HG03196 (cell line): ENCODE measurements around the gene CRTAC1.

ENCODE experiments used
- ATAC-seq: cut with Tn5 transposase; IDR thresholded peaks from one replicate; pipeline ENCODE4 v1.9.1; 2021; ENCODE audit not compliant: unreplicated experiment

CRTAC1 gene

DNA sequence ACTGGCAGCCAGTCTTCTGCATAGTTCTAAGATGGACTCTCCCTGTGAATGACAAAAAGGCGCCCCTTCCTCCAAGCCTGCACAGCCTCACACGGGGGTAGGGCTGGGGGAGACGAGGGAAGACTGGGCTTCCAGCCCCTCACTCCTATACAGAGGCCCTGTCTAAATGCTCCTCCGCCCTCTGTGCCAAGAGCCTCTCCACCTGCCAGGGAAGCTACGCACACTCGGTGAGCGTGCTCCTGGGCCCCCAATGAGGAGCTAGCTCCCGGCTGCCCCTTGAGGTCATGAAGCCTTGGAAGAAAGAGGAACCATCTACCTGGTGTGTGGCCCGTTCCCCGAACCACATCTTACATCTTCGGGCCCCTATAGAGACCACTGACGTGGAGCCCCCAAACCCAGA lies 54.8 kb downstream of the CRTAC1 start:
- ATAC-seq = no peak

- no peak for ATAC-seq
These were observed 55.6 kb downstream of the CRTAC1 start for GRCh38 chr10:97974526-97975525.

GRCh38 chr10:97974100-97974499 lies 56.3 kb downstream of the CRTAC1 start:
- no peak for ATAC-seq

DNA sequence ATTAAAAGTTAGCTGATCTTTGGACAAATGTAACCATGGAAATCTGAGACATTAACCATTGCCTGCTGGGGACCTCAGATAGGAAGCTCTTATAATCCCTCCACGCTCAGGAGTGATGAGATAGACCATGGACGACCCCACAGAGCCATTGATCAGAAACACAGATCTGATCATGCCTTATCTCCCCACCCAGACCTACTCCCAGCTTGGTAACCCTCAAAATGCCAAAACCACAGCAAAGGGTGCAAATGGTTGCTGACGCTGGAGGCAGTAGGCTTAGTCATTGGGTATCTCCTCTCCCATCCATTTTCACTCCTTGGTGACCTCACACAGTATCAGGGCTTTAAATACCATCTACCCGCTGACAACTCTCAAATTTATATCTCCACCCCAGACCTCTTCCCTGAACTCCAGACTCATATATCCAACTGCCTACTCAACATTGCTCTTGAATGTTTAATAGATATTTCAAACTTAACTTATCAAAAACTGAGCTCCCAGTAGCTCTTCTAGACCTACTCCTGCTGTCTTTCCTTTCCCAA lies 60.8 kb downstream of the CRTAC1 start:
- ATAC-seq = no peak

GRCh38 chr10:97964748-97965147 lies 65.7 kb downstream of the CRTAC1 start:
- no peak for ATAC-seq

- ATAC-seq = no peak
These were observed 68.5 kb downstream of the CRTAC1 start for GRCh38 chr10:97961945-97962344.

- no peak for ATAC-seq
These were observed 70.0 kb downstream of the CRTAC1 start for GRCh38 chr10:97960269-97961056.

DNA sequence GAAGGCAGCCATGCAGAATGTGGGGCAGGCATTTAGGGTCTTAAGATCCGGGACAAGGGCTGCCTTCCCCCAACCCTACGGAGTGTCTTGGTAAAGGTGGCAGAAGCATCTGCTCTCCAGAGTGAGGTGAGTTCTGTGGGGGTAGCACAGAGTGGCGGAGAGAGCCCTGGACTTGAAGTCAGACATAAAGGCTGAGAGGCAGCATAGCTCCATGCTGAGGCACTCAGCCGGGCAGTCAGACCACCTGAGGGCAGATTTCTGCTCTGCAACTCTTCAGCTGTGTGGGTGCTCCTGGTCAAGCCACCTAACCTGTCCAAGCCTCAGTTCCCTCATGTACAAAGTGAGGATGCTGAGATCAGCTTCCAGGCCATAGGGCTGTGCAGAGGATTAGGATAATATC lies 81.0 kb downstream of the CRTAC1 start:
- ATAC-seq = no peak

DNA sequence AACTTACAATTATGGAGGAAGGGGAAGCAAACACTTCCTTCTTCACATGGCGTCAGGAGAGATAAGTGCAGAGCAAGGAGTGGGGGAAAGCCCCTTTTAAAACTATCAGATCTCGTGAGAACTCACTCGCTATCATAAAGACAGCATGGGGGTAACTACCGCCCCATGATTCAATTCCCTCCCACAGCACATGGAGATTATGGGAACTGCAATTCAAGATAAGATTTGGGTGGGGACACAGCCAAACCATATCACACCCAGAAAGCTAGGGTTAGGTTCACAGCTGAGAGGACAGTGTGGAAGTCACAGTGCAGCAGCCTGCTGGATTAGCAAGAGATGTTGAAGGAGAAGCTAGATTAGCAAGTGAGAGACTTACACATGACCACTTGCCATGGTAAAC lies 81.6 kb downstream of the CRTAC1 start:
- no peak for ATAC-seq

DNA sequence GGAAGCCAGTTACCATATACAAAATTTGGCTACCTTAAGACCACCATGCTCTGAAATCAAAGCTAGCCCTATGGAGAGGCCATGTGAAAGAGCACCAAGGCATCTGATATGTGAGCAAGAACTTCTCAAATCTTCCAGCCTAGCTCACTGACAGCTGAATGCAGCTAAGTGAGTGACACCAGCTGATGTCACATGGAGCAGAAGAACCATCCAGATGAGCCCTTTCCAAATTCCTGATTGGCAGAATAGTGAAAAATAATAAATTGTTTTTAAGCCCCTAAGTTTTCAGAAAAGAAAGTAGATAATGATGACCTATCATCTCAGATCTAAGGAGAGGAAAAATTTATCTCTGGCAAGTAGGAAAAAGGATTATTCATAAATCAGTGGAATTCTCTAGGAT lies 85.6 kb downstream of the CRTAC1 start:
- no peak for ATAC-seq

DNA sequence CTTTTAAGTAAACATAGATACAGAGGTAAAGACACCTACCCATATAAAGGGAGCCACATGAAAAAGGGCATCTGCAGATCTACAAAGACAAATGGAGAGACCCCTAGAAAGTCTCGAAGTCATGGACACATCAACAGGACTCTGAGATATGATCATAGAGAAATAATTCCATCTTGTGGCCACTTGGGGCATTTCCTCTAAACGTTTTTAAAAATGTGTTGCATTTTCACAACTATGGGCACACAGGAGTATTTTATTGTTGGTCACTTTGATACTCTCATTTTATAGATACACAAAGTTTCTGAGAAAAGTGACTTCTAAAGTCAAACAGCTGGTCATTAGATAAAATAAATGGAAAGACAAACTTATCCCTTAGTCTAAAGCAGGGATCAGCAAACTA lies 87.1 kb downstream of the CRTAC1 start:
- ATAC-seq = no peak

DNA sequence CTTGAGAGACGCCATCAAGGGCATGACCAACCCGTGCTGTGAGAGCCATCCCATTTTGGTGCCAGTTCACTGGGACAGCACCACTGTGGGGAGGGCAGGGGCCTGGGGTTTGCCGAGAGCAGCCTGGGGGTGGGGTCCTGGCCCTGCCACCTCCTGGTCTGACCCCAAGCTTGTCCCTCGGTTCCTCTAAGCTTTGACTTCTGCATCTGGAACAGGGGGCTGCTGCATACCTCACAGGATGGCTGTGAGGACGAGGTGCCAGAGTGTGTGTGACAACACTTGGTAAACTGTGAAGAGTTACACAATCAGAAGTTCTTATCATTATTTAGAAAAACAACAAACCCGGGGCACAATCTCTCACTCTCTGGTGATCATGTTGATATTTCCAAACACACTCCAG lies 89.9 kb downstream of the CRTAC1 start:
- no peak for ATAC-seq

DNA sequence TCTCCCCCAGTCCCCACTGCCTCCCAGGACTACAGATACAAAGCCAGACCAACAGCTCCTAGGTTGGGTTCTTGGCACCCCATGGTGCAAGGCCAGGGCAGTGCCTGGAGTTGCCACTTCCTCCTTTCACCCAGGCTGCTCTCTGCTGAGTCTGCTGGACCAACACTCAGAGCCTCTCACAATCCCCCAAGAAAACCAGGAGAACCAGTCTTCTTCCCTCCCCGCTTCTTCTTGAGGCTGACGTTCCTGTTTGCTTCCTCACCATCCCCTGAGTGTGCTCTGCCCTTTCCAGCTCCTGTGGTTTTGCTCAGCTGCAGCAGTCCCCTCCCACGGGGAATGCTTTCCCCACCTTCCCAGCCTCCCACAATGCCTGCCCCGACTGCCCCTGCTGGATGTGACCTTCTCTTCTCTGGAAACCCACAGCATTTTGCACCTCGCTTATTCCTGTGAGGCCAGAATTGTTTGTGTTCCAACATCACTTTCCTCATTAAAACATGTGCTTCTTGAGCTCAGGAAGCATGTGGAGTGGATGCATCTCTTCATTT lies 90.9 kb downstream of the CRTAC1 start:
- ATAC-seq = no peak

- no peak for ATAC-seq
These were observed 92.5 kb downstream of the CRTAC1 start for GRCh38 chr10:97937928-97938327.

GRCh38 chr10:97937054-97937453 lies 93.4 kb downstream of the CRTAC1 start:
- ATAC-seq = no peak

- ATAC-seq = no peak
These were observed 94.3 kb downstream of the CRTAC1 start for GRCh38 chr10:97936126-97936525.

DNA sequence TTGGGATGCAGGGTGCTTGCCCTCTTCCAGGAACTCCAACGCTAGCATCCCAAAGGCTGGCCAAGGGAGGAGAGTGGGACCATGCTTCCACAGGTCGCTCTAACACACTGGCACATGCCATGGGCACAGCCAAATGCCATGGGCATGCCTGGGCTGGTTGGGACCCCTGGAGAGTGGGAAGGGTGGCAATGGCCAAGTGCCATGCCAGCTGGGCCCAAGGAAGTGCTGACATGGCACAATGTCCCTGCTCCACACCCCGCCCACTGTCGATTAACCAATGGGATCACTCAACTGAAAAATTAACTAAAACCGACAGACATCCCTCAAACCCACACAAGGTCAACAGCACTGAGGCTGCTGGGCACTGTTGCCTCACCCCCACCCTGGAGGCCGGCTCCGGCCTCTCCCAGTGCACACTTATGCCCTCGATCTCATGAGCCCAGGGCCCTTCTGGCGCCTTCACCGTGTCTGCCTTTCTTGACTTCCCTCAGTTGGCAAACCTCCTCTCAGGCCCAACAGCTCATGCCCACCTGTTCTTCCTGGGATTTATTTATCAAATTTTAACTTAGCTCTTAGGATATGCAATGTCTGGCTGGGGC lies 97.4 kb downstream of the CRTAC1 start:
- no peak for ATAC-seq

- no peak for ATAC-seq
These were observed 99.4 kb downstream of the CRTAC1 start for GRCh38 chr10:97931041-97931440.

- no peak for ATAC-seq
These were observed 101.5 kb downstream of the CRTAC1 start for GRCh38 chr10:97928897-97929296.

GRCh38 chr10:97927622-97928021 lies 102.8 kb downstream of the CRTAC1 start:
- no peak for ATAC-seq

DNA sequence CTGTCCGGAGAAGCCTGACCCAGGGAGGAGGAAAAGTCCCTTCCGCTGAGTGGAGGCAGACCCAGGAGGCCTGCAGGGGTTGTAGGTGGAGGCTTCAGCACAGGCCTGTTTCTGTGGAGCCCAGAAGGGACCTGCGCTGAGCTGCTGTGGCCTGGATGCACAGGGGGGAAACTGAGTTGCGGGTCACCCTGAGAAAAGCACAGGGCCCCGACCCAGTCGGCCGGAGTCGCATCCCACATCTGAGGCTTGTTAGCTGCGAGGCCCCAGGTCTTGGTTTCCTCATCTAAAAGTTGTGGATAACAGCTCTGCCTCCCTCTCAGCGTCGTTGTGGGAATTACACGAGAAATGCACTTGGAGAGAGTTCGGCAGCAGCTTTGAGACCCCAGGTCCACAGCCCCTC lies 104.4 kb downstream of the CRTAC1 start:
- no peak for ATAC-seq
